ENCODE measurements around the gene RAB11FIP4. TPM values are rescaled to one million over a fixed set of nuclear protein-coding genes. Genes with fewer than 3 reads are reported as not detected.

Gene RAB11FIP4
- total and polyA plus RNA-seq, 9 of the 15 experiments (the other 6 are each of a cell fraction or from before 2014, with no cell fraction given) = 0.62 to 16.6 (median 8.9) TPM

DNA sequence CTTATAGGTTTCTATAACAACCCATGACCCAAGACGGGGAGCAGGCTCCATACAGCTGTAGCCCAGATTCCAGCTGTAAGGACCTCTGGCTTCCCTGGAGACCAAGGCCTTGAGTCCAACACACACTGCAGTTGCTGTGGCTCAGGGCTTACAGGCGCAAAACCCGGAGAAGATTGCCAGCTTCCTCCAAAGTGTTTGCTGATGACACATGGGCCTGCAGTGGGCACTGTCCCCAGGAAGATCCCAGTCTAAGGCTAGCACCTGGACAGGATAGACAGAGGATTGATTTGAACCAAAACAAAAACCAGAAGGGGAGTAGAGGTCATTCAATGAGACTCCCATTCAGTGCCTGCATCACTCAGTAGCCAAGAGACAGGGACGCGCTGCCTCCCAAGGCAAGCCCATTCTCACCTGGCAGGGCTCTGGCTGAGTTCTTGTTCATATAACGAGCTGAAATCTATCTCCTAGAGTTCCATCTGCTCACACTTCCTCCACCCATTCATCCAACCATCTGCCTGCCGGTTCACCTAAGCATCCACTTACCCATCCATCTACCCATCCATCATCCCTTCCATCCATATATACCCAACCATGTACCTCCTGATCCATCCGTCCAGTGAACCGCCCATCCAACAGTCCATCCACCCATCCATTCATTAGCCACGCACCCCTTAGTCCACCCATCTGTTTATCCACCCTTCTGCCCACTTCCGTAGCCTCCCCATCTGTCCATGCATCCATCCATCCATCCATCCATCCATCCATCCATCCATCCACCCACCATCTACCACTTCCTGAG, 10.2 kb downstream of the RAB11FIP4 start (continued):
- TF ChIP-seq JUNB (CRISPR knock-in tag; conservative IDR thresholded peaks at IDR 0.05) (no peak), SETDB1 (IDR thresholded peaks at IDR 0.05; ENCODE audit: low read length) (no peak), SAFB (IDR thresholded peaks at IDR 0.05; ENCODE audit: borderline replicate concordance, low read depth, low read length) (no peak), ZC3H4 (CRISPR knock-in tag; IDR thresholded peaks at IDR 0.05; ENCODE audit: borderline replicate concordance) (no peak)

DNA sequence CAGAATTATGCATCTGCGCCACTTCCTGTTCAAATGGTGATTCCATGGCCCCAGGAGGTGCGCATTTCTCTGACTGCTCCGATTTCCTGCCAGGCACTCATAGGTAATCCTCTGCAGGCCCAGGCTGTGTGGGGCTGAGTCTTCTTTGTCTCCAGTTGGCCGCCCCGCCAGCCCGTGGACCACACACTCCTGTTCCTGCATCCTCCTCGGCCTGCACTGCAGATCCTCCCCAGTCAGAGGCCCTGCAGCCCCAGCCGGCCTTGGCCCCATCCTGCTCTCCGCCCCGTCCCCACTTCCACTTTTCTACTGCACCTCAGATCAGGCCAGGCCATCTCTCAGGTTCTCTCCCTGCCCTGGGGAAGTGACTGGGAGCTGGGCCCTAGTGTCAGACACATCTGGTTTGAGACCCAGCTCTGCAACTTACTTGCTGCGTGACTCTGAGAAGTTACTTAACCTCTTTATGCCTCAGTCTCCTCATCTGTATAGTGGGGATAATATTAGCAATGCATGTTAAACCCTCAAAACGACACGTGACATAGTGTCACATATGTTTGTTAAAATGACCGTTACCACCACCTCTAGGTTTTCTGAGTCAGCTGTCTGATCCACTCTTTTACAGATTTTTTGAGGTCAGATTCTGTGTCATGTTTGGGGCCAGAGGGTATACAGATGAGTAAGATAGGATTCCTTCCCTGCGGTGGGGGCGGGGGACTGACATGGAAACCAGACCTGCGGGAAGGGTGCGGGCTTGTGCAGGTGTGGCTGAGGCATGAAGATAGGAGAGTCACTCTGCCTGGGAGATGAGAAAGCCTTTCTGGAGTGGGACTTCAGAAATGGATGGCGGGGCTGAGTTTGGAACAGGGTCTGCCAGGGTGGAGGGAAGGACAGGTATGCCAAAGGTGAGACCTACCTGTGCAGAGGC, 12.8 kb downstream of the RAB11FIP4 start:
- no peak overlapping the region for H3K4me2 ChIP-seq (ENCODE audit: insufficient read depth, low read length)
- ChIA-PET CTCF (ENCODE audit: low intra/inter-chr PET ratio) (no interaction called here), POLR2A (interaction anchor here (0.6 kb wide), 2 partner anchors 63 to 306 kb away, joined by 3 to 4 read pairs; no protein-coding TSS in a partner anchor)
- no peak overlapping the region for H3K27ac ChIP-seq (ENCODE audit: extremely low read depth, low read depth, low read length)
- peaks cover 9% of the 10 kb centered on the region; the same call in 1 of the 2 replicates for H4K20me1 ChIP-seq (replicated peaks; ENCODE audit: control insufficient read depth, insufficient read depth, low read length)
- 10% methylated on average over 19 of the region's 19 CpGs for WGBS (ENCODE audit: insufficient coverage, low coverage, missing lambda C conversion rate)
- H3K9ac ChIP-seq (ENCODE audit: insufficient read depth in 1 of 2, low read depth in 2 of 2, low read length in 2 of 2) = no peak overlapping the region; a peak in 1 of 4 replicates
- peaks cover 0 to 4% of the 10 kb centered on the region in 2 experiments; a peak in 1 of 5 replicates for H3K4me1 ChIP-seq (replicated peaks in 1 of 2; ENCODE audit: control insufficient read depth in 2 of 2, insufficient read depth in 2 of 2, low read length in 2 of 2)
- H3K9me3 ChIP-seq (replicated peaks; ENCODE audit: control insufficient read depth, insufficient read depth, low read depth, low read length) = no peaks in the 10 kb centered on the region
- H3K79me2 ChIP-seq (ENCODE audit: control insufficient read depth, insufficient read depth, low read length) = no peaks in the 10 kb centered on the region
- no peaks in the 10 kb centered on the region for H3K9me1 ChIP-seq (ENCODE audit: control insufficient read depth, insufficient read depth, low read length)
- H3K36me3 ChIP-seq (ENCODE audit: control insufficient read depth, insufficient read depth, low read length) = no peaks in the 10 kb centered on the region
- H3K27me3 ChIP-seq (ENCODE audit: control insufficient read depth in 2 of 2, insufficient read depth in 2 of 2, low read length in 2 of 2) = peaks cover 8 to 60% of the 10 kb centered on the region in 2 experiments; a peak in 3 of 5 replicates
- DNase-seq (ENCODE audit: extremely low read depth in 1 of 4, low spot score in 3 of 4) (no peak), ATAC-seq (peak; percentile 49), FAIRE-seq (no peak)
- in situ Hi-C loops (cut with MboI) = no loop called here
- H3K4me3 ChIP-seq = no peak overlapping the region
- intact Hi-C loops (cut with micrococcal nuclease) = no loop called here
- BruUV-seq (replicated peaks) = no TSS peak
- no peak overlapping the region for H2AFZ ChIP-seq (ENCODE audit: low read depth, low read length)
- no peak for TF ChIP-seq ZFP30 (CRISPR knock-in tag; IDR thresholded peaks at IDR 0.05; ENCODE audit: borderline replicate concordance)
- TF ChIP-seq RBM25 (IDR thresholded peaks at IDR 0.05; ENCODE audit: low read depth, low read length, severe bottlenecking) = peak; percentile 68
- TF ChIP-seq COPS2 (conservative IDR thresholded peaks at IDR 0.05) = no peak
- no peak for TF ChIP-seq ZNF717 (CRISPR knock-in tag; IDR thresholded peaks at IDR 0.05)
- TF ChIP-seq ATF7 (IDR thresholded peaks at IDR 0.05) = no peak
- TF ChIP-seq, protein P1, sequence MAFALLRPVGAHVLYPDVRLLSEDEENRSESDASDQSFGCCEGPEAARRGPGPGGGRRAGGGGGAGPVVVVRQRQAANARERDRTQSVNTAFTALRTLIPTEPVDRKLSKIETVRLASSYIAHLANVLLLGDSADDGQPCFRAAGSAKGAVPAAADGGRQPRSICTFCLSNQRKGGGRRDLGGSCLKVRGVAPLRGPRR (CRISPR knock-in tag; IDR thresholded peaks at IDR 0.05) = no peak
- TF ChIP-seq NEUROD1 (IDR thresholded peaks at IDR 0.05; ENCODE audit: borderline replicate concordance, low read depth, low read length, partially characterized antibody) = no peak
- TF ChIP-seq, protein P2, sequence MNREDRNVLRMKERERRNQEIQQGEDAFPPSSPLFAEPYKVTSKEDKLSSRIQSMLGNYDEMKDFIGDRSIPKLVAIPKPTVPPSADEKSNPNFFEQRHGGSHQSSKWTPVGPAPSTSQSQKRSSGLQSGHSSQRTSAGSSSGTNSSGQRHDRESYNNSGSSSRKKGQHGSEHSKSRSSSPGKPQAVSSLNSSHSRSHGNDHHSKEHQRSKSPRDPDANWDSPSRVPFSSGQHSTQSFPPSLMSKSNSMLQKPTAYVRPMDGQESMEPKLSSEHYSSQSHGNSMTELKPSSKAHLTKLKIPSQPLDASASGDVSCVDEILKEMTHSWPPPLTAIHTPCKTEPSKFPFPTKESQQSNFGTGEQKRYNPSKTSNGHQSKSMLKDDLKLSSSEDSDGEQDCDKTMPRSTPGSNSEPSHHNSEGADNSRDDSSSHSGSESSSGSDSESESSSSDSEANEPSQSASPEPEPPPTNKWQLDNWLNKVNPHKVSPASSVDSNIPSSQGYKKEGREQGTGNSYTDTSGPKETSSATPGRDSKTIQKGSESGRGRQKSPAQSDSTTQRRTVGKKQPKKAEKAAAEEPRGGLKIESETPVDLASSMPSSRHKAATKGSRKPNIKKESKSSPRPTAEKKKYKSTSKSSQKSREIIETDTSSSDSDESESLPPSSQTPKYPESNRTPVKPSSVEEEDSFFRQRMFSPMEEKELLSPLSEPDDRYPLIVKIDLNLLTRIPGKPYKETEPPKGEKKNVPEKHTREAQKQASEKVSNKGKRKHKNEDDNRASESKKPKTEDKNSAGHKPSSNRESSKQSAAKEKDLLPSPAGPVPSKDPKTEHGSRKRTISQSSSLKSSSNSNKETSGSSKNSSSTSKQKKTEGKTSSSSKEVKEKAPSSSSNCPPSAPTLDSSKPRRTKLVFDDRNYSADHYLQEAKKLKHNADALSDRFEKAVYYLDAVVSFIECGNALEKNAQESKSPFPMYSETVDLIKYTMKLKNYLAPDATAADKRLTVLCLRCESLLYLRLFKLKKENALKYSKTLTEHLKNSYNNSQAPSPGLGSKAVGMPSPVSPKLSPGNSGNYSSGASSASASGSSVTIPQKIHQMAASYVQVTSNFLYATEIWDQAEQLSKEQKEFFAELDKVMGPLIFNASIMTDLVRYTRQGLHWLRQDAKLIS (CRISPR knock-in tag; IDR thresholded peaks at IDR 0.05) = no peak
- TF ChIP-seq TAF7 (tag; IDR thresholded peaks at IDR 0.05) = no peak

All from K562 (cell line).